Mesangial cell (primary cell): Measurements from ENCODE around the gene RIC3. TPM values are rescaled to one million over a fixed set of nuclear protein-coding genes. Genes with fewer than 3 reads are reported as not detected.

Experiments
- total RNA-seq: library from RNA; depleted of rRNA; stranded (reverse); fragments of >200 nt; gene quantifications from 2 replicates; pipeline ENCODE4 v1.2.3, GENCODE V29; 2015

The RIC3 gene
- 0.38 TPM in 1 of 2 replicates, not detected in the other for total RNA-seq

GRCh38 chr11:8168485-8169257 lies at the start of gene RIC3:
Gene RIC3 (minus strand): TSS chr11:8169025. CDS start chr11:8168989, 36 bp downstream.

GRCh38 chr11:8080674-8081590 lies 87.9 kb downstream of the RIC3 start, which contains the start of gene TUB:
Gene TUB (plus strand): TSS chr11:8081211. CDS start chr11:8081511, 300 bp downstream.

Other genes with a start within 250 kb of the RIC3 start
- not detected in 2 replicates for gene OR10A6, start 237.8 kb downstream of the RIC3 start, total RNA-seq
- not detected in 2 replicates for gene OR10A3, start 227.3 kb downstream of the RIC3 start, total RNA-seq
- under 0.01 TPM in 1 of 2 replicates, not detected in the other for gene NLRP10, start 203.6 kb downstream of the RIC3 start, total RNA-seq
- 465 and 777 TPM in 2 replicates for gene EIF3F, start 181.7 kb downstream of the RIC3 start, total RNA-seq
- 3.7 and 4.3 TPM in 2 replicates for gene TUB, start 87.8 kb downstream of the RIC3 start, total RNA-seq
- gene LMO1, start 94.9 kb upstream of the RIC3 start, total RNA-seq = not detected in 2 replicates